HCT116 (cell line): ENCODE measurements around the gene IL1R1. TPM values are rescaled to one million over a fixed set of nuclear protein-coding genes. Genes with fewer than 3 reads are reported as not detected.

Experiments
- ATAC-seq: fragments of 200-7000 bp; cut with Tn5 transposase; 2 replicates; pipeline ENCODE4 v1.9.1; 2020; ENCODE audit warnings: mild to moderate bottlenecking, moderate library complexity
- BruUV-seq: library from RNA; stranded (reverse); fragments of 400-500 nt; replicated peaks from 2 replicates; lab custom pipeline; 2021; lab: Mats Ljungman, UMichigan
- CTCF ChIA-PET: fragments of 300-600 bp; sonication (Branson Sonifier 250); formaldehyde crosslinking; loops from one replicate; lab custom pipeline; 2021; ENCODE audit warnings: antibody characterized with exemption; lab: Charles Lee
- POLR2A ChIA-PET: fragments of 300-600, 350-600 bp; sonication (Branson Sonifier 250); formaldehyde crosslinking; loops from one replicate; lab custom pipeline; 2021; ENCODE audit warnings: antibody characterized with exemption; lab: Charles Lee
- RAD21 ChIA-PET, 2 experiments: fragments of 300-600 bp; sonication (Branson Sonifier 250); formaldehyde crosslinking; loops; one replicate each; lab custom pipeline; 2023; ENCODE audit warnings: low total read pairs in 2 of 2; ENCODE audit not compliant: uncharacterized antibody in 2 of 2, unreplicated experiment in 2 of 2, low non-redundant PET in 1 of 2; lab: Charles Lee
- DNase-seq: peaks from one replicate; pipeline ENCODE4 v3.0.0-alpha.2; 2010; ENCODE audit warnings: low read depth, low spot score
- H2AFZ ChIP-seq: fragments of 200-600 bp; shearing (Covaris generic), sonication (generic); 2 replicates; pipeline ENCODE4 v1.6.1; 2017; ENCODE audit warnings: low read depth, mixed run types, mixed read lengths, antibody characterized with exemption, low read length; ENCODE audit not compliant: poor library complexity, severe bottlenecking
- H3K27ac ChIP-seq: 2 replicates; pipeline ENCODE4 v1.5.1; 2012; ENCODE audit warnings: low read depth, low read length
- H3K27me3 ChIP-seq: fragments of 200-600 bp; sonication (generic); 2 replicates; pipeline ENCODE4 v1.6.1; 2016; ENCODE audit warnings: mixed run types, low read length, mixed read lengths; ENCODE audit not compliant: insufficient read depth
- H3K36me3 ChIP-seq, 2 experiments: fragments of 200-500 bp in 1 of 2; fragments of 200-600 bp in 1 of 2; sonication (Bioruptor generic) in 1 of 2; sonication (generic) in 1 of 2; 2 replicates each; pipeline versions ENCODE4 v1.5.1 to v1.6.1; 2014 to 2016; ENCODE audit warnings: low read length in 2 of 2, inconsistent platforms in 1 of 2, mixed read lengths in 1 of 2, mixed run types in 1 of 2; ENCODE audit not compliant: insufficient read depth in 2 of 2, control insufficient read depth in 1 of 2
- H3K4me1 ChIP-seq, 2 experiments: fragments of 200-600 bp in 1 of 2; sonication (generic) in 1 of 2; 2 replicates each; pipeline versions ENCODE4 v1.5.1 to v1.6.1; 2012 to 2017; ENCODE audit warnings: low read length in 2 of 2, inconsistent platforms in 1 of 2, mild to moderate bottlenecking in 1 of 2, mixed read lengths in 1 of 2, mixed run types in 1 of 2, moderate library complexity in 1 of 2; ENCODE audit not compliant: insufficient read depth in 2 of 2, control insufficient read depth in 1 of 2
- H3K4me2 ChIP-seq: fragments of 200-600 bp; sonication (generic); 2 replicates; pipeline ENCODE4 v1.6.1; 2017; ENCODE audit warnings: mixed run types, low read length, mixed read lengths
- H3K4me3 ChIP-seq, 2 experiments: fragments of 200-600 bp in 1 of 2; sonication (generic) in 1 of 2; replicated peaks in 1 of 2; 2 replicates each; pipeline ENCODE4 v1.5.1; 2011 to 2016; ENCODE audit warnings: low read length in 2 of 2, control low read depth in 1 of 2, low read depth in 1 of 2, mild to moderate bottlenecking in 1 of 2, mixed read lengths in 1 of 2, mixed run types in 1 of 2
- H3K79me2 ChIP-seq: fragments of 200-600 bp; sonication (generic); 2 replicates; pipeline ENCODE4 v1.6.1; 2017; ENCODE audit warnings: mild to moderate bottlenecking, mixed run types, low read length, moderate library complexity, mixed read lengths; ENCODE audit not compliant: insufficient read depth
- H3K9ac ChIP-seq: fragments of 200-600 bp; sonication (generic); 2 replicates; pipeline ENCODE4 v1.6.1; 2016; ENCODE audit warnings: low read length, mixed read lengths
- H3K9me2 ChIP-seq: fragments of 200-600 bp; sonication (generic), shearing (Covaris generic); 2 replicates; pipeline ENCODE4 v1.6.1; 2017; ENCODE audit warnings: mixed run types, mild to moderate bottlenecking, moderate library complexity; ENCODE audit not compliant: insufficient read depth
- H3K9me3 ChIP-seq, 2 experiments: fragments of 200-500 bp in 1 of 2; fragments of 200-600 bp in 1 of 2; sonication (Bioruptor generic) in 1 of 2; sonication (generic) in 1 of 2; 2 replicates each; pipeline ENCODE4 v1.6.1; 2014 to 2017; ENCODE audit warnings: low read length in 2 of 2, mixed read lengths in 2 of 2, inconsistent platforms in 1 of 2, low read depth in 1 of 2, mild to moderate bottlenecking in 1 of 2, mixed run types in 1 of 2, moderate library complexity in 1 of 2; ENCODE audit not compliant: control insufficient read depth in 1 of 2, insufficient read depth in 1 of 2
- H4K20me1 ChIP-seq: fragments of 200-600 bp; sonication (generic), shearing (Covaris generic); 2 replicates; pipeline ENCODE4 v1.6.1; 2017; ENCODE audit warnings: mixed run types, mild to moderate bottlenecking, moderate library complexity; ENCODE audit not compliant: insufficient read depth
- ATF3 ChIP-seq: IDR thresholded peaks from 2 replicates; pipeline ENCODE4 v1.6.1; 2012
- CBX3 ChIP-seq: IDR thresholded peaks from 2 replicates; pipeline ENCODE4 v1.6.1; 2012; ENCODE audit warnings: low read depth
- ELF1 ChIP-seq: IDR thresholded peaks from 2 replicates; pipeline ENCODE4 v1.6.1; 2012; ENCODE audit warnings: low read depth, borderline replicate concordance
- JUND ChIP-seq: IDR thresholded peaks from 2 replicates; pipeline ENCODE4 v1.6.1; 2012
- MAX ChIP-seq: IDR thresholded peaks from 2 replicates; pipeline ENCODE4 v1.6.1; 2012
- POLR2AphosphoS5 ChIP-seq: IDR thresholded peaks from 2 replicates; pipeline ENCODE4 v1.6.1; 2011; ENCODE audit warnings: mild to moderate bottlenecking, low read depth, low read length, moderate library complexity
- SIN3A ChIP-seq: IDR thresholded peaks from 2 replicates; pipeline ENCODE4 v1.6.1; 2012; ENCODE audit warnings: low read depth
- SP1 ChIP-seq: IDR thresholded peaks from 2 replicates; pipeline ENCODE4 v1.6.1; 2012; ENCODE audit warnings: low read depth
- ZBTB33 ChIP-seq: IDR thresholded peaks from 2 replicates; pipeline ENCODE4 v1.6.1; 2011; ENCODE audit warnings: mild to moderate bottlenecking, low read length, moderate library complexity; ENCODE audit not compliant: insufficient replicate concordance; ENCODE audit errors: extremely low read depth
- ZFX ChIP-seq: fragments of 450-650 bp; IDR thresholded peaks from 2 replicates; pipeline ENCODE4 v1.6.1; 2017
- ZNF274 ChIP-seq: fragments of 200-500 bp; sonication (Bioruptor generic); IDR thresholded peaks from 2 replicates; pipeline ENCODE4 v1.6.1; 2014; ENCODE audit warnings: mild to moderate bottlenecking, low read depth, low read length, inconsistent platforms
- intact Hi-C: fragments of 100-400 bp; cut with micrococcal nuclease; formaldehyde crosslinking; loops from 2 replicates; pipeline ENCODE4 v1.10.0; 2022
- total RNA-seq: library from RNA; stranded (reverse); gene quantifications from one replicate; pipeline ENCODE4 v1.2.1, GENCODE V29; 2021; ENCODE audit not compliant: unreplicated experiment

IL1R1 gene
- total RNA-seq, 1 experiment from 2014 or later, result 5.3 TPM

GRCh38 chr2:102181376-102181775 lies 38.8 kb downstream of the IL1R1 start:
- CTCF ChIA-PET, result no interaction called here

GRCh38 chr2:102181919-102182635 lies 39.5 kb downstream of the IL1R1 start:
- Histone ChIP-seq H3K27ac (no peak overlapping the region), H3K4me1 (no peaks in the 10 kb centered on the region), H3K9me2 (no peaks in the 10 kb centered on the region), H3K4me2 (no peak overlapping the region), H3K4me3 (no peak overlapping the region), H3K27me3 (no peaks in the 10 kb centered on the region), H3K36me3 (no peaks in the 10 kb centered on the region), H2AFZ (no peak overlapping the region), H4K20me1 (no peaks in the 10 kb centered on the region), H3K79me2 (no peaks in the 10 kb centered on the region), H3K9me3 (no peaks in the 10 kb centered on the region), H3K9ac (no peak overlapping the region)
- ChIA-PET CTCF (interaction anchor here (2.1 kb wide), 1 partner anchor 59 kb away, joined by 6 read pairs; no protein-coding TSS in a partner anchor), POLR2A (no interaction called here), RAD21 (no interaction called here)
- BruUV-seq, result no TSS peak
- no peak for ATAC-seq
- intact Hi-C loops, result no loop called here
- no peak for TF ChIP-seq SIN3A
- TF ChIP-seq SP1, result no peak
- no peak for TF ChIP-seq ZBTB33
- no peak for TF ChIP-seq ELF1
- no peak for TF ChIP-seq ZNF274
- no peak for TF ChIP-seq MAX
- no peak for TF ChIP-seq CBX3
- no peak for TF ChIP-seq ZFX
- TF ChIP-seq POLR2AphosphoS5, result no peak
- no peak for TF ChIP-seq ATF3
- no peak for DNase-seq

More at GRCh38 chr2:102181376-102181775, 38.8 kb downstream of the IL1R1 start:
- H3K9me2 ChIP-seq, result no peaks in the 10 kb centered on the region
- no peaks in the 10 kb centered on the region for H3K4me1 ChIP-seq
- no peak overlapping the region for H3K4me2 ChIP-seq
- no peaks in the 10 kb centered on the region for H3K9me3 ChIP-seq
- H4K20me1 ChIP-seq, result no peaks in the 10 kb centered on the region
- H3K27ac ChIP-seq, result no peak overlapping the region
- H2AFZ ChIP-seq, result no peak overlapping the region
- ChIA-PET RAD21 (no interaction called here), POLR2A (no interaction called here)
- H3K27me3 ChIP-seq, result no peaks in the 10 kb centered on the region
- ATAC-seq (no peak), DNase-seq (no peak)
- no peak overlapping the region for H3K9ac ChIP-seq
- intact Hi-C loops, result no loop called here
- BruUV-seq, result no TSS peak
- no peak for TF ChIP-seq JUND
- no peaks in the 10 kb centered on the region for H3K36me3 ChIP-seq
- H3K79me2 ChIP-seq, result no peaks in the 10 kb centered on the region
- no peak overlapping the region for H3K4me3 ChIP-seq
